Mesodermal cell (in vitro differentiated cells): ENCODE data around the gene OGFOD2.
"Not testable (repeated sequence)": the region's sequence is repeated elsewhere in the genome, so short reads cannot be mapped to it uniquely, and the experiment has no call there.

Source experiments
- H3K27ac ChIP-seq: 2 replicates; pipeline ENCODE4 v1.7.0; 2013; ENCODE audit warnings: mild to moderate bottlenecking, low read depth, low read length, moderate library complexity; ENCODE audit not compliant: severe bottlenecking
- H3K36me3 ChIP-seq: 2 replicates; pipeline ENCODE4 v1.7.1; 2013; ENCODE audit warnings: mild to moderate bottlenecking, low read length, moderate library complexity; ENCODE audit not compliant: control insufficient read depth, insufficient read depth
- H3K4me1 ChIP-seq: one replicate; pipeline ENCODE4 v1.7.1; 2013; ENCODE audit warnings: mild to moderate bottlenecking, low read length; ENCODE audit not compliant: insufficient read depth, control insufficient read depth, poor library complexity, severe bottlenecking
- H3K4me3 ChIP-seq: 2 replicates; pipeline ENCODE4 v1.7.0; 2013; ENCODE audit warnings: low read length, control low read depth, mild to moderate bottlenecking; ENCODE audit not compliant: insufficient read depth, poor library complexity, severe bottlenecking; ENCODE audit errors: extremely low read depth
- H3K9me3 ChIP-seq: 2 replicates; pipeline ENCODE4 v1.7.1; 2013; ENCODE audit warnings: mild to moderate bottlenecking, low read length, moderate library complexity; ENCODE audit not compliant: control insufficient read depth
- WGBS, 2 experiments: methylation state at CpG; one replicate each; pipeline ENCODE4 v1.1.5; 2013; ENCODE audit warnings: missing lambda C conversion rate in 2 of 2; ENCODE audit not compliant: insufficient coverage in 2 of 2; 5-methylcytosine and 5-hydroxymethylcytosine counted together

Gene OGFOD2

DNA sequence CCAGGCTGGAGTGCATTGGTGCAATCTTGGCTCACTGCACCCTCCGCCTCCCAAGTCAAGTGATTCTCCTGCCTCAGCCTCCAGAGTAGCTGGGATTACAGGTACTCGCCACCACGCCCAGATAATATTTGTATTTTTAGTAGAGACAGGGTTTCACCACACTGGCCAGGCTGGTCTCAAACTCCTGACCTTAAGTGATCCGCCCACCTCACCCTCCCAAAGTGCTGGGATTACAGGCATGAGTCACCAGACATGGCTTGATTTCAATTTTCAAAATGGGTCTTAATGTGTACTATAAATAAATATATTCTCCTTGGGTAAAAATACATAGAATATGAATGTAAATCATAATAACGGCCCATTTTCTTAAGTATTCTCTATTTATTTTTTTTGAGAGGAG is 33.7 kb upstream of the OGFOD2 start:
- not testable (repeated sequence) for H3K27ac ChIP-seq, H3K36me3 ChIP-seq, H3K4me3 ChIP-seq, H3K9me3 ChIP-seq
- 100% methylated on average over 1 of the region's 5 CpGs for WGBS, 2 experiments
- peaks cover 17% of the 10 kb centered on the region for H3K4me1 ChIP-seq

- peaks cover 30% of the 10 kb centered on the region for H3K4me1 ChIP-seq
- no peak overlapping the region for H3K27ac ChIP-seq
- no peak overlapping the region for H3K4me3 ChIP-seq
- 100% methylated on average over 1 of the region's 2 CpGs for WGBS, 2 experiments
- no peaks in the 10 kb centered on the region for H3K9me3 ChIP-seq
- no peaks in the 10 kb centered on the region for H3K36me3 ChIP-seq
These were observed 32.4 kb upstream of the OGFOD2 start for GRCh38 chr12:122942637-122943036.

GRCh38 chr12:122943196-122943595 is 31.8 kb upstream of the OGFOD2 start:
- Histone ChIP-seq H3K36me3 (no peaks in the 10 kb centered on the region), H3K4me3 (no peak overlapping the region), H3K4me1 (peaks cover 30% of the 10 kb centered on the region), H3K9me3 (no peaks in the 10 kb centered on the region), H3K27ac (peak overlapping the region; percentile 23)
- 89 to 91% methylated on average over 9 to 11 of the region's 13 CpGs for WGBS, 2 experiments

DNA sequence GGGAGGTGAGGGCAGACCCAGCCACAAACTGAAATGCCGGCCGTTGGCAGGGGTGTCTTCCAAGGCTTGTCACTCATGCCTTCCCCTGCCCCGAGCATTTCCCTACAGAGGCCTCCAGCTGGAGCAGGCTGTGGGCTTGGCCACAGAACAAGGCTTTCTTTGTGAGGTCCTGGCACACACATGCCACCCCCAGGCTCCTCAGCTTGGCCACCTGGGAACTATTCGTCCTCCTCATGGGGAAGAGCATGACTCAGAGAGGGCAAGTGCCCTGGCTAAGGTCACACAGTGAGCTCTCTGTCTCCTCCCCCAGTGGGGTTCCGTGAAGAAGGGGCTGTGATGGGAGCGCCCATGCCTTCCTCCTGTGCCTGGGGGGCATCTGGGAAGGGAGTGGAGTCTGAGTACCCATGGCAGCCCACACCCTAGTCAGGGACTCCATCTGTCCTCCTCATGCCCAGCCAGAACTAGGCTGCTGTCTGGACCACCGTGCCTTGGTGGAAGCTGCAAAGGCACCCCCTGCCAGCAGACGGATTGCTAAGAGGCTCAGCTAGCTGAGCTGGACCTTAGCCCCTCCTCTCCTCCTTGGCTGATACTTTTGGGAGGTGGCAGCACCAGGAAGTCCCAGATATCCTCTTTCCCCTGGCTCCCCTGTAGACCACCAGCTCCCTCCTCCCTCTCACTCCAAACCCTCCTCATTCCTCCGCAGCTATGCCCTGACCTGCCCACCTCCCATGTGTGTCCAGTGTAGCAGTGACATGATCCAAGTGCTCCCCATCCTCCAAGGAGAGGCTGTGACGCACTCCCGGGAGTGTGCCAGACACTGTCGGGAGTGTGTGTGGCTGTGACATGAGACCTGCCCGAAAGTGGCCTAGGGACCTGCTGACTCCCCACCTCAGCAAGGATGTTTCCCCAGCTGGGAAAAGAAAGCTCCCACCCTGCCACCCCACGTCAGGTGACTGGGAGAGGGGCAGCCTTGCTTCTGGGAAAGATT is 30.1 kb upstream of the OGFOD2 start:
- WGBS, 2 experiments = 59 to 78% methylated on average over 5 to 12 of the region's 14 CpGs
- H3K27ac ChIP-seq = peak overlapping the region; percentile 2
- H3K4me3 ChIP-seq = no peak overlapping the region
- H3K9me3 ChIP-seq = no peaks in the 10 kb centered on the region
- H3K36me3 ChIP-seq = peaks cover 2% of the 10 kb centered on the region
- peaks cover 30% of the 10 kb centered on the region for H3K4me1 ChIP-seq

DNA sequence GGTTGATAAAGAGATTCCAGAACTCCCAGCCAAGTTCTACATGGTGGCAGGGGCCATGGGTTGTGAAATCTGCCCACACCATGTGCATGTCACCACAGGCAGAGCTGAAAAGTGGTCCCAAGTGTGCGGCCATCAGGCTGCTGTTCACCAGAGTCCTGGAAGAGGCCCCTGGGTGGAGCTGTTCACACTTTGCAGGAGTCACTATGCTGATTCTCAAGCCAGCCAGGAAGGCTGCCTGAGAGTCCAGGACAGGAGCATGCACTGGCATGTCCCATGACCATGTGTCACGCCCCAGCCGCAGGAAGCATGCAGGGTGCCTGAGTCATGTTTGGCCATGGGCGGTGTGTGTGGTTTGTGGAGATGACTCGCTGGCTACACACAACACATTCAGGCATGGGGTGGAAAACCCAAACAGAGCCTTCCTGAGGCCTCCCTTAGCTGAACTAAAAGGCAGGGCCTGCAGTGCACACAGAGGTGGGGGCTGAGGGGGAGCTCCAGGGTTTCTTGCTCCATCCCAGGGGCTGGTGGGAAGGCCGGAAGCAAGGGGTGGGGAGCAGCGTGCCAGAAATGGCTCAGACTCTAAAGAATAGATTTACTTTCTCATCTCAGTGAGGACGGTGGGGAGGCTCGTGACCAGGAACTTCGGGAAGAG is 28.2 kb upstream of the OGFOD2 start:
- WGBS, 2 experiments = 81 to 87% methylated on average over 6 of the region's 10 CpGs
- peaks cover 42% of the 10 kb centered on the region for H3K4me1 ChIP-seq
- H3K4me3 ChIP-seq = no peak overlapping the region
- peak overlapping the region; percentile 66 for H3K27ac ChIP-seq
- H3K9me3 ChIP-seq = no peaks in the 10 kb centered on the region
- H3K36me3 ChIP-seq = peaks cover 2% of the 10 kb centered on the region

GRCh38 chr12:122947352-122947792 is 27.7 kb upstream of the OGFOD2 start:
- Histone ChIP-seq H3K27ac (peak overlapping the region; percentile 66), H3K4me3 (no peak overlapping the region), H3K9me3 (no peaks in the 10 kb centered on the region), H3K4me1 (peaks cover 45% of the 10 kb centered on the region), H3K36me3 (peaks cover 2% of the 10 kb centered on the region)
- WGBS, 2 experiments = 87 to 91% methylated on average over 5 to 10 of the region's 15 CpGs

GRCh38 chr12:122948605-122949004 is 26.4 kb upstream of the OGFOD2 start:
- 92 to 93% methylated on average over 7 to 8 of the region's 14 CpGs for WGBS, 2 experiments
- Histone ChIP-seq H3K27ac (no peak overlapping the region), H3K4me3 (no peak overlapping the region), H3K9me3 (no peaks in the 10 kb centered on the region), H3K36me3 (peaks cover 2% of the 10 kb centered on the region), H3K4me1 (peaks cover 40% of the 10 kb centered on the region)

DNA sequence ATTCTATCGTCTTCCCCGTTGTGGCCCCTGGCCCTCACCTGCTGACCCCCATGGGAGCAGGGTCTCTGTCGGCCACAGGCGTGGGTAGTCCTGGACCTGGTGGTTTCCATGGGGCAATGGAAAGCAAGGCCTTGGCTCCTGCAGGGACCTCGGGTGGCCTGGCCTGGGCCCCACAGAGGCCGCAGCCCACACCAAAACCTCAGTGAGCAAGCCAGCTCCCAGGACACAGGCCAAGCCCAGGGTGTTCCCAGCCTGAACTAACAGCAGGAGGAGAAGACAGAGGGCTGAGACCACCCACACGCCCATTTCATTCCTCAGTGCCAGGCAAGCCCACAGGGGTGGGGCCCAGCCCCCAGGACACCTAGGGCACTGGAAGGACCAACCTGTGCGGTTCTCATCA is 25.6 kb upstream of the OGFOD2 start:
- H3K4me1 ChIP-seq = peaks cover 40% of the 10 kb centered on the region
- no peak overlapping the region for H3K4me3 ChIP-seq
- WGBS, 2 experiments = 92 to 98% methylated on average over 7 of the region's 8 CpGs
- no peaks in the 10 kb centered on the region for H3K9me3 ChIP-seq
- H3K27ac ChIP-seq = no peak overlapping the region
- H3K36me3 ChIP-seq = peaks cover 2% of the 10 kb centered on the region

DNA sequence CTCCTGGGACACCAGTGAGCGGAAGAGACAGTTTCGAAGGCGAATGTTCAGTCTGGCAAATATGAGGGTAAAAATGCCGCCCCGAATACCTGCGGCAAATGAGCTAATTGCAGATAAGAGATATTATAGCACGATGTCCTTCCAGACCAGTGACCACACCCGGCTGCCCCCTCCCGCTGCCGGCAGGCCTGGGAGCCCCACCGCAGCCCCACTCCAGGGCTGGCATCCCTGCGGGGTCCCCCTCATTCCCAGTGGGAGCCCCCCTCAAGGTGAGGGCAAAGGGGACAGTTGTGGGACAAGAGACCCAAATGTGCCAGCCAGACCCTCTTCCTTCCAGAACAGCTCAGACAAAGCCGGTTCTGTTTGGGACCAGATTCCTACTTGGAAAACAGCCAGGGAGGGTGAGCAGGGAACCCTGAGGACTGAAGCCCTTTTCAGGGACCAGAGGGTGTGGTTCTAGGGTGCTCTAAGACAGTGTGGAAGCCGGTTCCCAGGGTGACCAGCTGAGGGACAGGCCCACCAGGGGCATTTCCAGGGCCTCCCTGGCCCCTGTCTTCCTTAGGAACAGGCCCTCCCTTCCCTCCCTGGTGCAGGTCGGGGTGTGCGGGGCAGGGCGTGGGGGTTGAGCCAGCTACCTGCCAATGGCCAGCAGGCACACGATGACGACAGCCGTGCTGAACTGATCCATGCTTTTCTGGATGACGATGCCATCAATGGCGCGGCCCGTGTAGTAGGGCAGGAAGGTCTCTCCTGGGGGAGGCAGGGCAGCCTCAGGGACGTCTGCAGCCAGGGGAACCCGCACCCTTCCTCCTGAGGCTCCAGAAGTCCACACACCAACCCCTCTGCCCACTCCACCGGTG is 25.0 kb upstream of the OGFOD2 start:
- H3K9me3 ChIP-seq = no peaks in the 10 kb centered on the region
- WGBS, 2 experiments = 91 to 96% methylated on average over 20 to 22 of the region's 27 CpGs
- H3K4me1 ChIP-seq = peaks cover 33% of the 10 kb centered on the region
- peaks cover 2% of the 10 kb centered on the region for H3K36me3 ChIP-seq
- H3K4me3 ChIP-seq = no peak overlapping the region
- H3K27ac ChIP-seq = no peak overlapping the region

- Histone ChIP-seq H3K4me3 (no peak overlapping the region), H3K27ac (no peak overlapping the region), H3K4me1 (peaks cover 27% of the 10 kb centered on the region), H3K36me3 (peaks cover 2% of the 10 kb centered on the region), H3K9me3 (no peaks in the 10 kb centered on the region)
- WGBS, 2 experiments = 83 to 85% methylated on average over 5 to 8 of the region's 9 CpGs
These were observed 23.6 kb upstream of the OGFOD2 start for GRCh38 chr12:122951406-122951805.
